Keratinocyte (primary cell): ENCODE results near the gene GFRAL.

ENCODE experiments used
- EZH2 ChIP-seq: IDR thresholded peaks from one replicate; pipeline ENCODE4 v1.6.1; 2012; ENCODE audit warnings: inconsistent platforms, mild to moderate bottlenecking, low read length, moderate library complexity
- TF ChIP-seq, protein P1 (sequence below), 3 experiments: IDR thresholded peaks in 1 of 3; conservative IDR thresholded peaks in 1 of 3; optimal IDR thresholded peaks in 1 of 3; 2 replicates in 2 of 3; 3 replicates in 1 of 3; pipeline versions ENCODE3 to v1.5.1; 2011; ENCODE audit warnings: low read length in 3 of 3, mild to moderate bottlenecking in 3 of 3, moderate library complexity in 2 of 3, control low read depth in 1 of 3, inconsistent platforms in 1 of 3; ENCODE audit not compliant: insufficient read depth in 2 of 3; ENCODE audit errors: extremely low read depth in 1 of 3

DNA sequence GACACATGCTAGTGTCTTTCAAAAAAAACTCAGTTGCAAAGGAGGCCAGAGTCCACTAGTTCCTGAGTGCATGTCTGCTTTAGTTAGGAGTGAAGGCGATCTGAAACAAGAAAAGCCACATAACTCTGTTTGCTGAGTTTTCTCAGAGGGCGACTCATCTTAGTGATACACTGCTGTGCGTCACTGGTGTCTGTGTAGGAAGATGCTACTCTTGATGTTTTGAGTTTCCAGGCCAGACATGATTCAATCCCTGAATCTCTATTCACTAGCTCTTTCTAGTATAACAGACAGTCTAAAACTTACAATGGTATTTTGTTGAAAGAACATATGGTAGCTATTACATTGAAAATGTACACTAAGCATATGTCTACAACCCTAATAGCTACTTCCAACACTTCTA is 60.9 kb downstream of the GFRAL start:
- TF ChIP-seq, protein P1, sequence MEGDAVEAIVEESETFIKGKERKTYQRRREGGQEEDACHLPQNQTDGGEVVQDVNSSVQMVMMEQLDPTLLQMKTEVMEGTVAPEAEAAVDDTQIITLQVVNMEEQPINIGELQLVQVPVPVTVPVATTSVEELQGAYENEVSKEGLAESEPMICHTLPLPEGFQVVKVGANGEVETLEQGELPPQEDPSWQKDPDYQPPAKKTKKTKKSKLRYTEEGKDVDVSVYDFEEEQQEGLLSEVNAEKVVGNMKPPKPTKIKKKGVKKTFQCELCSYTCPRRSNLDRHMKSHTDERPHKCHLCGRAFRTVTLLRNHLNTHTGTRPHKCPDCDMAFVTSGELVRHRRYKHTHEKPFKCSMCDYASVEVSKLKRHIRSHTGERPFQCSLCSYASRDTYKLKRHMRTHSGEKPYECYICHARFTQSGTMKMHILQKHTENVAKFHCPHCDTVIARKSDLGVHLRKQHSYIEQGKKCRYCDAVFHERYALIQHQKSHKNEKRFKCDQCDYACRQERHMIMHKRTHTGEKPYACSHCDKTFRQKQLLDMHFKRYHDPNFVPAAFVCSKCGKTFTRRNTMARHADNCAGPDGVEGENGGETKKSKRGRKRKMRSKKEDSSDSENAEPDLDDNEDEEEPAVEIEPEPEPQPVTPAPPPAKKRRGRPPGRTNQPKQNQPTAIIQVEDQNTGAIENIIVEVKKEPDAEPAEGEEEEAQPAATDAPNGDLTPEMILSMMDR (optimal IDR thresholded peaks at IDR 0.05 in 1 of 3, IDR thresholded peaks at IDR 0.05 in 1 of 3, conservative IDR thresholded peaks at IDR 0.05 in 1 of 3; ENCODE audit: extremely low read depth in 1 of 3, insufficient read depth in 2 of 3, low read length in 3 of 3), result no peak
- TF ChIP-seq EZH2, result no peak
